ENCODE results near the gene CXCL9.
"Not testable (repeated sequence)": the region's sequence is repeated elsewhere in the genome, so short reads cannot be mapped to it uniquely, and the experiment has no call there.

The CXCL9 gene

GRCh38 chr4:76007089-76007862 is at the start of gene CXCL9:
Gene CXCL9 (minus strand): TSS chr4:76007509. CDS start chr4:76007449, 60 bp downstream.
- Mint-ChIP-seq H3K27me3 (peaks cover 3% of the 10 kb centered on the region), H3K9me3 (no peaks in the 10 kb centered on the region), H3K27ac (no peak within 1 kb of the TSS), H3K4me1 (peaks cover 6% of the 10 kb centered on the region), H3K4me3 (no peak within 1 kb of the TSS), H3K36me3 (no peaks in the 10 kb centered on the region)
- DNase-seq (ENCODE audit: low spot score in 2 of 2) (no peak), ATAC-seq (ENCODE audit: low read depth) (peak; percentile 63)

GRCh38 chr4:76055421-76055820 is 48.1 kb upstream of the CXCL9 start:
- peak overlapping the region; percentile 82 for H3K27ac Mint-ChIP-seq
- no peaks in the 10 kb centered on the region for H3K27me3 Mint-ChIP-seq
- H3K4me1 Mint-ChIP-seq: peaks cover 22% of the 10 kb centered on the region

GRCh38 chr4:76055016-76055415 is 47.7 kb upstream of the CXCL9 start:
- Mint-ChIP-seq H3K27me3 (no peaks in the 10 kb centered on the region), H3K4me3 (peak overlapping the region; percentile 51), H3K27ac (peak overlapping the region; percentile 82), H3K36me3 (no peaks in the 10 kb centered on the region), H3K4me1 (peaks cover 18% of the 10 kb centered on the region), H3K9me3 (no peaks in the 10 kb centered on the region)
- ATAC-seq (ENCODE audit: low read depth) (peak; percentile 100), DNase-seq (ENCODE audit: low spot score in 2 of 2) (peak in 1 of 2 donors; percentile 26)

More at GRCh38 chr4:76055421-76055820, 48.1 kb upstream of the CXCL9 start:
- no peaks in the 10 kb centered on the region for H3K36me3 Mint-ChIP-seq
- no peaks in the 10 kb centered on the region for H3K9me3 Mint-ChIP-seq
- ATAC-seq (ENCODE audit: low read depth) (peak; percentile 2), DNase-seq (ENCODE audit: low spot score in 2 of 2) (no peak)
- peak overlapping the region; percentile 24 for H3K4me3 Mint-ChIP-seq

GRCh38 chr4:76053730-76054129 is 46.4 kb upstream of the CXCL9 start:
- no peak overlapping the region for H3K27ac Mint-ChIP-seq
- ATAC-seq (ENCODE audit: low read depth): no peak

GRCh38 chr4:76050560-76051050 is 43.3 kb upstream of the CXCL9 start:
- H3K9me3 Mint-ChIP-seq; ATAC-seq (ENCODE audit: low read depth); H3K4me3 Mint-ChIP-seq; H3K27me3 Mint-ChIP-seq; DNase-seq (ENCODE audit: low spot score in 2 of 2); H3K36me3 Mint-ChIP-seq; H3K27ac Mint-ChIP-seq: not testable (repeated sequence)
- H3K4me1 Mint-ChIP-seq: peaks cover 12% of the 10 kb centered on the region

More at GRCh38 chr4:76053730-76054129, 46.4 kb upstream of the CXCL9 start:
- no peaks in the 10 kb centered on the region for H3K9me3 Mint-ChIP-seq
- no peaks in the 10 kb centered on the region for H3K27me3 Mint-ChIP-seq
- H3K4me1 Mint-ChIP-seq: peaks cover 16% of the 10 kb centered on the region
- no peaks in the 10 kb centered on the region for H3K36me3 Mint-ChIP-seq
- no peak overlapping the region for H3K4me3 Mint-ChIP-seq
- DNase-seq (ENCODE audit: low spot score in 2 of 2): no peak

- not testable (repeated sequence) for DNase-seq (ENCODE audit: low spot score in 2 of 2); H3K27ac Mint-ChIP-seq; H3K36me3 Mint-ChIP-seq; H3K27me3 Mint-ChIP-seq; H3K4me3 Mint-ChIP-seq; H3K4me1 Mint-ChIP-seq; ATAC-seq (ENCODE audit: low read depth); H3K9me3 Mint-ChIP-seq
Measured at GRCh38 chr4:76049860-76050416, 42.6 kb upstream of the CXCL9 start.

- H3K9me3 Mint-ChIP-seq; H3K4me3 Mint-ChIP-seq; H3K27me3 Mint-ChIP-seq; H3K27ac Mint-ChIP-seq; DNase-seq (ENCODE audit: low spot score in 2 of 2); H3K36me3 Mint-ChIP-seq; ATAC-seq (ENCODE audit: low read depth); H3K4me1 Mint-ChIP-seq: not testable (repeated sequence)
Measured at GRCh38 chr4:76044686-76045085, 37.4 kb upstream of the CXCL9 start.

- H3K27me3 Mint-ChIP-seq; H3K36me3 Mint-ChIP-seq; H3K4me1 Mint-ChIP-seq; H3K4me3 Mint-ChIP-seq; ATAC-seq (ENCODE audit: low read depth); H3K27ac Mint-ChIP-seq; DNase-seq (ENCODE audit: low spot score in 2 of 2); H3K9me3 Mint-ChIP-seq: not testable (repeated sequence)
Measured at GRCh38 chr4:76043306-76043705, 36.0 kb upstream of the CXCL9 start.

- H3K9me3 Mint-ChIP-seq; H3K36me3 Mint-ChIP-seq; H3K27me3 Mint-ChIP-seq; ATAC-seq (ENCODE audit: low read depth); H3K27ac Mint-ChIP-seq; DNase-seq (ENCODE audit: low spot score in 2 of 2); H3K4me1 Mint-ChIP-seq: not testable (repeated sequence)
- H3K4me3 Mint-ChIP-seq: peak overlapping the region; percentile 29
Measured at GRCh38 chr4:76042241-76042998, 35.1 kb upstream of the CXCL9 start.

GRCh38 chr4:76036855-76037254 is 29.5 kb upstream of the CXCL9 start:
- ATAC-seq (ENCODE audit: low read depth): no peak
- Mint-ChIP-seq H3K27ac (no peak overlapping the region), H3K36me3 (no peaks in the 10 kb centered on the region), H3K27me3 (peaks cover 2% of the 10 kb centered on the region), H3K4me3 (no peak overlapping the region), H3K9me3 (no peaks in the 10 kb centered on the region), H3K4me1 (no peaks in the 10 kb centered on the region)
- DNase-seq (ENCODE audit: low spot score in 2 of 2): no peak

GRCh38 chr4:76035799-76036380 is 28.6 kb upstream of the CXCL9 start, which contains the start of gene CXCL11:
Gene CXCL11 (minus strand): TSS chr4:76036070. CDS start chr4:76035987, 83 bp downstream.
- no peaks in the 10 kb centered on the region for H3K36me3 Mint-ChIP-seq
- peaks cover 2% of the 10 kb centered on the region for H3K27me3 Mint-ChIP-seq
- no peak for ATAC-seq (ENCODE audit: low read depth)
- H3K9me3 Mint-ChIP-seq: no peaks in the 10 kb centered on the region
- no peaks in the 10 kb centered on the region for H3K4me1 Mint-ChIP-seq
- no peak within 1 kb of the TSS for H3K27ac Mint-ChIP-seq
- H3K4me3 Mint-ChIP-seq: no peak within 1 kb of the TSS
- DNase-seq (ENCODE audit: low spot score in 2 of 2): no peak

- DNase-seq (ENCODE audit: low spot score in 2 of 2): no peak
- ATAC-seq (ENCODE audit: low read depth): no peak
- no peaks in the 10 kb centered on the region for H3K4me1 Mint-ChIP-seq
Measured at GRCh38 chr4:76035141-76035540, 27.8 kb upstream of the CXCL9 start.

GRCh38 chr4:76029300-76029699 is 22.0 kb upstream of the CXCL9 start:
- H3K4me1 Mint-ChIP-seq: peaks cover 10% of the 10 kb centered on the region
- no peaks in the 10 kb centered on the region for H3K27me3 Mint-ChIP-seq
- no peak overlapping the region for H3K27ac Mint-ChIP-seq
- no peak for ATAC-seq (ENCODE audit: low read depth)
- H3K36me3 Mint-ChIP-seq: no peaks in the 10 kb centered on the region
- DNase-seq (ENCODE audit: low spot score in 2 of 2): no peak
- no peak overlapping the region for H3K4me3 Mint-ChIP-seq
- H3K9me3 Mint-ChIP-seq: no peaks in the 10 kb centered on the region

More at GRCh38 chr4:76035141-76035540, 27.8 kb upstream of the CXCL9 start:
- H3K36me3 Mint-ChIP-seq: no peaks in the 10 kb centered on the region
- H3K27me3 Mint-ChIP-seq: no peaks in the 10 kb centered on the region
- H3K27ac Mint-ChIP-seq: no peak overlapping the region
- H3K4me3 Mint-ChIP-seq: no peak overlapping the region
- H3K9me3 Mint-ChIP-seq: no peaks in the 10 kb centered on the region
